ENCODE data around the gene IGFBP3. TPM values are rescaled to one million over a fixed set of nuclear protein-coding genes. Genes with fewer than 3 reads are reported as not detected.

The IGFBP3 gene
- total RNA-seq, 1 experiment from 2014 or later, result 2.9 TPM

- TF ChIP-seq MLX (CRISPR knock-in tag; IDR thresholded peaks at IDR 0.05), result no peak
Observed at GRCh38 chr7:45930967-45931366, 9.9 kb upstream of the IGFBP3 start (continued).

GRCh38 chr7:45927721-45928120, 6.6 kb upstream of the IGFBP3 start:
- no peak overlapping the region for H3K27ac Mint-ChIP-seq
- peaks cover 19% of the 10 kb centered on the region for H3K27me3 Mint-ChIP-seq (ENCODE audit: low read depth)
- ATAC-seq (no peak), DNase-seq (ENCODE audit: low spot score) (no peak)
- peaks cover 10% of the 10 kb centered on the region; the same call in 1 of the 2 replicates for H3K9me3 Mint-ChIP-seq
- CTCF ChIA-PET, result no interaction called here
- peaks cover 25% of the 10 kb centered on the region for H3K4me1 Mint-ChIP-seq
- H3K4me3 Mint-ChIP-seq, result no peak overlapping the region
- H3K36me3 Mint-ChIP-seq, result no peaks in the 10 kb centered on the region
- POLR2A ChIA-PET, result no interaction called here
- TF ChIP-seq USF2 (CRISPR knock-in tag; IDR thresholded peaks at IDR 0.05), result no peak
- TF ChIP-seq SMAD4 (CRISPR knock-in tag; IDR thresholded peaks at IDR 0.05), result no peak
- TF ChIP-seq MLX (CRISPR knock-in tag; IDR thresholded peaks at IDR 0.05), result no peak

GRCh38 chr7:45924283-45924682, 3.2 kb upstream of the IGFBP3 start:
- no peak for DNase-seq (ENCODE audit: low spot score)
- H3K27ac Mint-ChIP-seq, result no peak overlapping the region
- no peak for ATAC-seq

GRCh38 chr7:45923818-45924217, 2.7 kb upstream of the IGFBP3 start:
- Mint-ChIP-seq H3K9me3 (peaks cover 6% of the 10 kb centered on the region; the same call in 1 of the 2 replicates), H3K4me3 (peak overlapping the region; percentile 74), H3K27me3 (ENCODE audit: low read depth) (peaks cover 52% of the 10 kb centered on the region), H3K36me3 (no peaks in the 10 kb centered on the region), H3K4me1 (peaks cover 44% of the 10 kb centered on the region), H3K27ac (no peak overlapping the region)
- TF ChIP-seq ZNF423 (CRISPR knock-in tag; IDR thresholded peaks at IDR 0.05), result peak; percentile 97
- 0 out of 2 replicates have a peak, but pooled peaks have one; percentile 20 for TF ChIP-seq CREM (CRISPR knock-in tag; IDR thresholded peaks at IDR 0.05)
- peak; percentile 12; the same call in 1 of the 2 replicates for TF ChIP-seq USF2 (CRISPR knock-in tag; IDR thresholded peaks at IDR 0.05)
- TF ChIP-seq ZNF281 (CRISPR knock-in tag; IDR thresholded peaks at IDR 0.05), result no peak
- no peak for ATAC-seq
- POLR2A ChIA-PET, result no interaction called here
- no peak for DNase-seq (ENCODE audit: low spot score)
- CTCF ChIA-PET, result interaction anchor here (0.8 to 4.2 kb wide), 22 partner anchors 11 to 1279 kb away, joined by 3 to 59 read pairs (median 6); no protein-coding TSS in a partner anchor

More at GRCh38 chr7:45924283-45924682, 3.2 kb upstream of the IGFBP3 start:
- POLR2A ChIA-PET, result no interaction called here
- Mint-ChIP-seq H3K36me3 (no peaks in the 10 kb centered on the region), H3K9me3 (peaks cover 8% of the 10 kb centered on the region; the same call in 1 of the 2 replicates), H3K4me3 (no peak overlapping the region), H3K4me1 (peaks cover 42% of the 10 kb centered on the region), H3K27me3 (ENCODE audit: low read depth) (peaks cover 47% of the 10 kb centered on the region)
- no peak for TF ChIP-seq JUN (CRISPR knock-in tag; IDR thresholded peaks at IDR 0.05)
- CTCF ChIA-PET, result interaction anchor here (0.9 to 4.2 kb wide), 8 partner anchors 11 to 1177 kb away, joined by 3 to 32 read pairs (median 8); no protein-coding TSS in a partner anchor

- H3K9me3 Mint-ChIP-seq, result peaks cover under 1% of the 10 kb centered on the region; the same call in 1 of the 2 replicates
- ChIA-PET POLR2A (no interaction called here), CTCF (interaction anchor here (0.8 to 4.2 kb wide), 41 partner anchors 9 to 1279 kb away, joined by 3 to 59 read pairs (median 4); partner anchors contain the start of gene IGFBP1)
- ATAC-seq, result no peak
- peaks cover 57% of the 10 kb centered on the region for H3K27me3 Mint-ChIP-seq (ENCODE audit: low read depth)
- H3K36me3 Mint-ChIP-seq, result no peaks in the 10 kb centered on the region
- TF ChIP-seq STAT6 (CRISPR knock-in tag; conservative IDR thresholded peaks at IDR 0.05; ENCODE audit: low read depth) (no peak), CTCF (IDR thresholded peaks at IDR 0.05) (peak; percentile 89), ZNF317 (CRISPR knock-in tag; IDR thresholded peaks at IDR 0.05; ENCODE audit: borderline replicate concordance, low read depth) (no peak)
- H3K4me1 Mint-ChIP-seq, result peaks cover 44% of the 10 kb centered on the region
- peak overlapping the region; percentile 74 for H3K4me3 Mint-ChIP-seq
- DNase-seq (ENCODE audit: low spot score), result peak; percentile 83
- H3K27ac Mint-ChIP-seq, result no peak overlapping the region
Observed at GRCh38 chr7:45923290-45923689, 2.2 kb upstream of the IGFBP3 start.
